ENCODE measurements around the gene TMEM178B. TPM values are rescaled to one million over a fixed set of nuclear protein-coding genes. Genes with fewer than 3 reads are reported as not detected.
"Not testable (repeated sequence)": the region's sequence is repeated elsewhere in the genome, so short reads cannot be mapped to it uniquely, and the experiment has no call there.

Gene TMEM178B
- polyA plus RNA-seq, 3 donors: 0.11 to 0.43 (median 0.18) TPM

DNA sequence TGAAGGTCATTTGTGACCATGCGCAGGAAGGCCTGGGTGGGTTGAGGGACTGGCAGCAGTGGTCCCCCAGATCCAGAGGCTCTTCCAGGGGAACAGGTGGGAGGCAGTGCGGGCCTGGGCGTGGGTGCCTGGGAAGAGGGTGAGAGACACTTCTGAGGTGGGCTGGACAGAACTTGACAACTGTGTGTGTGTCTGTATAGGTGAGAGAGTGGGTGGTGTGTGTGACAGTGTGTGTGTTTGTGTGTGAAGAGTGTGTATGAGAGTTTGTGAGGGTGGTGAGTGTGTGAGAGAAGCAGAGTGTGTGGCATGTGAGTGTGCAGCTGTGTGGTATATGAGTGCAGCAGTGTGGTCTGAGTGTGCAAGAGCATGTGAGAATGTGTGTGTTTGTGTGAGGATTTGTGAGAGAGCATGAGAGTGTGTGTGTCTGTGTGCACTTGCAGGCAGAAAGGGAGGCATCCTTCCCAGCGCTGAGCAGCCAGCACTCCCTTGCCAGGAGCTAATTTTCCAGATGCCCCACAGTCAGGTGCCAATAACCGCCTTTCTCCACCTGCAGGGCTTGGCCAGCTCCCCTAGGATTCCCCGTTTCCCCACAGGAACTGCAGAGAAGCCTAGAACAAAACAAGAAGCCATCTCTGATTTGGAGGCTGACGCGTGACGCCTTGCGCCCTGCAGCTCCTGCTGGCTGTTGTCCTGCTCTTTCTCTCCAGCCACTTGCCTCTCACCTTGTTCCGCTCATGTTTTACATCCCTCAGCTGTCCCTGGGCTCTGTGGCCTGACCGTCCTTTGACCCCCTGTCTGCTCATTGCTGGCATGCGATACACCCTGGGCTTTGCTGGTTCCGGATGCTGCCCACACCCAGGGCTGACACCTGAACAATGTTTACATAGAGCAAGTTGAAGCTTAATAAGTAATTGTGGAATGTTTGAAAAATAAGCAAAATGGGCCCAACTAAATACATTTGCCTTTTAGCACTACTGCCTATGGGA lies 88.0 kb downstream of the TMEM178B start:
- WGBS, 3 donors: 70 to 86% (median 83%) methylated on average over 14 of the region's 14 CpGs
- no peak overlapping the region for H3K27ac ChIP-seq (ENCODE audit: low read depth, low read length)

DNA sequence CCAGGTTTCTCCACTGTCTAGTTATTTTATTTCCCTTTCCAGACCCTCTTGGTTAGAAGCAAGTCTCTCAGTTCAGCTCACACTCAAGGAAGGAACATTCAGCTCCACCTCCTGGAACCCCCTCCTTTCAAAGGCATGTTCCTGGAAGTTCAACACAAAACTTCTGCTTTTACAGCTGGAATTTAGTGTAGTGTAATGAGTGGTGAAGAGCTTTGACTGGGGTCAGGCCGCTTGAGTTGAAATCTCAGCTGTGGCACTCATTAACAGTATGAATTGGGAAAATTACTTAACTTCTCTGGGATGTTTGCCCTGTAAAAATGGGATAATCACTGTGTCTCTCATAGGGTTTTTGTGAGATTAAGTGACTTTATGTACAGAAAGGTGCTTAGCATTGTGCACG lies 91.7 kb downstream of the TMEM178B start:
- no peak overlapping the region for H3K27ac ChIP-seq (ENCODE audit: low read depth, low read length)
- WGBS, 3 donors: 42 to 57% (median 45%) methylated on average over 2 of the region's 2 CpGs

DNA sequence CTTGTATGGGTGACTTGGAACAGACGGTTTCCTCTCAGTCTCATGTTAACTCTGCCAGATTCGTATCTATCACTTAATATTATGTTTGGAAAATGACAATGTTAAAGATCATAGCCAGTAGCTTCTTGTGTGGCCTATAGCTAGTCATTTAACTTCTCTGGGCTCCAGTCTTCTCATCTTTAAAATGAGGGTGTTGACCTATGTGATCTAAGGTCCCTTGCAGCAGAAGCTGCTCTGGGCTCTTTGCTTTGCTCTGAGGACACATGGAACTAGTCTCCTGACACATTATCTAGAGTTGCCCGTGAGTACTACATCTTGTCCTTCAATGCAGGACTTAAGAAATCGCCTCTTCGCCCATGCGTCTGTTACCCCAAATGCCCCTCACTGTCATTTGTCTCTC lies 93.1 kb downstream of the TMEM178B start:
- H3K27ac ChIP-seq (ENCODE audit: low read depth, low read length): no peak overlapping the region
- WGBS, 3 donors: 76 to 87% (median 84%) methylated on average over 6 of the region's 6 CpGs

GRCh38 chr7:141167381-141167964 lies 93.6 kb downstream of the TMEM178B start:
- 77 to 82% (median 80%) methylated on average over 11 of the region's 11 CpGs for WGBS, 3 donors
- H3K27ac ChIP-seq (ENCODE audit: low read depth, low read length): no peak overlapping the region

DNA sequence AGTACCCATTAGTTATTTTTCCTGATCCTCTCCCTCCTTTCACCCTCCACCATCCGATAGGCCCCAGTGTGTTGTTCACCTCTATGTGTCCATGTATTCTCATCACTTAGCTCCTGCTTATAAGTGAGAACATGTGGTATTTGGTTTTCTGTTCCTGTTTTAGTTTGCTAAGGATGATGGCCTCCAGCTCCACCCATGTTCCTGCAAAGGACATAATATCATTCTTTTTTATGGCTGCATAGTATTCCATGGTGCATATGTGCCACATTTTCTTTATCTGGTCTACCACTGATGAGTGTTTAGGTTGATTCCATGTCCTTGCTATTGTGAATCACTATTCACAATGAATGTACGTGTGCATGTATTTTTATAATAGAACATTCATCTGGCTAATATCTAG lies 95.3 kb downstream of the TMEM178B start:
- H3K27ac ChIP-seq (ENCODE audit: low read depth, low read length): not testable (repeated sequence)
- 86 to 95% (median 87%) methylated on average over 2 of the region's 2 CpGs for WGBS, 3 donors

GRCh38 chr7:141175728-141176127 lies 101.9 kb downstream of the TMEM178B start:
- 67 to 89% (median 73%) methylated on average over 1 of the region's 1 CpG for WGBS, 3 donors
- not testable (repeated sequence) for H3K27ac ChIP-seq (ENCODE audit: low read depth, low read length)

DNA sequence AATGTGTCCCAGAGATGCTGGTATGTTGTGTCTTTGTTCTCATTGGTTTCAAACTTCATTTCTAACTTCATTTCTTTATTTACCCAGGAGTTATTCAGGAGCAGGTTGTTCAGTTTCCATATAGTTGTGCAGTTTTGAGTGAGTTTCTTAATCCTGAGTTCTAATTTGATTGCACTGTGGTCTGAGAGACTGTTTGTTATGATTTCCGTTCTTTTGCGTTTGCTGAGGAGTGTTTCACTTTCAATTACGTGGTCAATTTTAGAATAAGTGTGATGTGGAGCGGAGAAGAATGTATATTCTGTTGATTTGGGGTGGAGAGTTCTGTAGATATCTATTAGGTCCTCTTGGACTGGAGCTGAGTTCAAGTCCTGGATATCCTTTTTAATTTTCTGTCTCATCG lies 103.3 kb downstream of the TMEM178B start:
- not testable (repeated sequence) for H3K27ac ChIP-seq (ENCODE audit: low read depth, low read length)
- WGBS, 3 donors: 83 to 89% (median 89%) methylated on average over 5 of the region's 5 CpGs

DNA sequence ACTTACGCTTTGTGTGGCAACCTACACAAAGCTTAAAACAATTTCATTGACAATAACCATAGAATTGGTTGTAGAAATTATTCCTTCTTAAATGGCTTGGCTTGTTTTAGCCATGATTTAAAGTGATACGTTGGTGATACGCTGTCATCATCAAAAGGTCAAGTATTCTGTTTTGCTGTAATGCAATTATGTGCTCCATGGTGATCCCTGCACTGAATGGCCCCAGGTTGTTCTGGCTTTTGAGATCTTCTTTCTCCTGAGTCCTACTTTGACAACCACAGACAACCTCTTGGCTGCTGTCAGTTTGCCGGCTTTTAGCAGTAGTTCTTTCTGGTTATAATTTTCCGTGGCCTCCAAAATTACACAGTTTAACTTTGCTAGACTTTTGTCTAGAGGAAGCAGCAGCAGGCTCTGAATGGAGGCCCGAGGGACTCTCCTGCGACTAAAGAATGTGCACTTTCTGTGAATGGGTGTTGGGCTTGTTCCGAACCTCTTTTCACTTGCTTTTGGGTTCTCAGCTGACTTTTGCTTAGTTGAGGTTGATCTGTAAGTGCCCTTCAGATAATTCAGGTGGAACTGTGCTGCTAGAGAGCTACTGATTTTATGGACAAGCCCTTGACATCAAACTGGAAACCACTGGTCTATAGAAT lies 104.7 kb downstream of the TMEM178B start:
- 88 to 91% (median 89%) methylated on average over 8 of the region's 8 CpGs for whole genome bisulfite sequencing, 3 donors
- no peak overlapping the region for H3K27ac ChIP-seq (ENCODE audit: low read depth, low read length)

DNA sequence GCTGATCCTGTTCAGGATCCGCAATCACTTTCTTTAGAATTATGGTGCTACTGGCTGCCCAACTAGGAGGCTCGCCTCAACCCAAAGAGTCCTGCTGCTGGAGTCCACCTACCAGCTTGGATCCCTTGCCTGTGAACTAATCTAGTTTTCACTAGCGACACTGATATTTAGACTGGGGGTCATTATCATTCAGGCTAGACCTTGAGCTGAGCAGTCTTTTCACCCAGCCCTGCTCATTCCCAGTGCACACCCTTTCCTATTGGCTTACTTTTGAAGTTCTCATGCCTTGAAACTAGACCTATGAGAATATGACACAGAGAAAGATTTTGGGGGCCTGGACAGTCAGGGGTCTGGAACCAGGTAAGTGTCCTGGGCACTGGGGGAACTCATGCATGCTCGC lies 107.9 kb downstream of the TMEM178B start:
- 91 to 95% (median 95%) methylated on average over 4 of the region's 4 CpGs for WGBS, 3 donors
- H3K27ac ChIP-seq (ENCODE audit: low read depth, low read length): no peak overlapping the region

- 69 to 76% (median 74%) methylated on average over 10 of the region's 10 CpGs for WGBS, 3 donors
Measured at GRCh38 chr7:141184532-141185190, 110.8 kb downstream of the TMEM178B start.

DNA sequence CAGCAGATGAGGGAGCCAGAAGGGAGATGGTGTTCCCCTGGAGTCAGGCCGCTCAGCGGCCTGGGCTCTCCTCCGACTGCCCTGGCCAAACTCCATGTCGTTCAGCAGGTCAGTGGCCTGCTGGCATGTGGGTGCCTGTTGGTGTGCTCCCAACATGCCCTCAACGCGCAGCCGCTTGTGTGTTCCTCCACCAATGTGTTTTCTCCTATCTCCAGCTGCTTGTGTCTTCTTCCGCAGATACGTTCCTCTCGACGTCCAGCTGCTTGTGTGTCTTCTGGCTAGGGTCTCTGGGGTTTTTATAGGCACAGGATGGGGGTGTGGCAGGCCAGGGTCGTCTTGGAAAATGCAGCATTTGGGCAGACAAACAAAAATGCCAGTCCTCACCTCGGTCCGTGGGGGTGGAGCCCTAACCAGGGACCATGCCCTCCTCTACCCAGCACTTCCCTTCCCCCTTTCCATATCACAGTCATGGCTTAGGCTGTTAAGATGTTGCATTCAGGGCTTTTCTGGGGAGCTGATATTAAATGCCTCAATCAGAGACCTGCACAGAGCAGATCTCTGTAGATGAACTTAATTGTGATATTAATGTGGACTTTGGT lies 111.6 kb downstream of the TMEM178B start:
- 83 to 85% (median 84%) methylated on average over 14 of the region's 14 CpGs for WGBS, 3 donors
- no peak overlapping the region for H3K27ac ChIP-seq (ENCODE audit: low read depth, low read length)

More at GRCh38 chr7:141184532-141185190, 110.8 kb downstream of the TMEM178B start:
- no peak overlapping the region for H3K27ac ChIP-seq (ENCODE audit: low read depth, low read length)

DNA sequence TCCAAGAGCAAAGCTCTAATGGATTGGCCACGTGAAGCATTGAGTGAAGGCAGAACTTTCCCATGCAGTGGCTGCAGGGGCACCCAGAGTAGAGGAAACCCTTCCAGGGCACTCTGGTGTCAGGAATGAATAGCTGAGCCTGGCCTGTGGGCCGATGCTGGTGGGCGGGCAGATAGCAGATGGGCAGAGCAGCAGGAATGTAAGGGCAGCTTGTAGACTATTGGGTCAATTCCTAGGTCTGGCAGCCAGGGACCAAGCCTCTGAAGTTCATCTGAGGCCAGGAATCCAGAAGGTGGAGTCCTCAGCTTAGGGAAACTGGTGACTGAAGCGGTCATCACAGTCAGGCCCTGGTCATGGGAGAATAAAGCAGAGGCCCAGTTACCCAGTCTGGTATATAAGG lies 115.4 kb downstream of the TMEM178B start:
- no peak overlapping the region for H3K27ac ChIP-seq (ENCODE audit: low read depth, low read length)
- WGBS, 3 donors: 79 to 83% (median 82%) methylated on average over 4 of the region's 4 CpGs

DNA sequence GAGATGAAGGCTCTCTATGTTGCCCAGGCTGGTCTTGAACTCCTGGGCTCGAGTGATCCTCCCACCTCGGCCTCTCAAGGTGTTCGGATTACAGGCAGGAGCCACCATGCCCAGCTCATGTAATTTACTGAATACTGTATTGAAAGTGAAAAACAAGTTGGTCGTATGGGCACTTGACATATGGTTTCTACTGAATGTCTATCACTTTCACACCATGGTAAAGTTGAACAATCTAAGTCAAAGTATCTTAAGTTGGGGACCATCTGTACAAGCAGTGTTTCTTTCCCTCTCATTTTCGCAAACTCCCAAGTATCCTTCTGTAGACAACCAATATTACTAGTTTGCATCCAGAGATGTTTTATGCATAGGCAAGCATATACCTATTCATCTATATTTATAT lies 116.6 kb downstream of the TMEM178B start:
- H3K27ac ChIP-seq (ENCODE audit: low read depth, low read length): no peak overlapping the region
- 58 to 76% (median 69%) methylated on average over 5 of the region's 5 CpGs for WGBS, 3 donors

- H3K27ac ChIP-seq (ENCODE audit: low read depth, low read length): no peak overlapping the region
- WGBS, 3 donors: 68 to 82% (median 74%) methylated on average over 3 of the region's 3 CpGs
Measured at GRCh38 chr7:141191277-141191676, 117.4 kb downstream of the TMEM178B start.

- WGBS, 3 donors: 60 to 76% (median 72%) methylated on average over 4 of the region's 4 CpGs
- no peak overlapping the region for H3K27ac ChIP-seq (ENCODE audit: low read depth, low read length)
Measured at GRCh38 chr7:141193066-141193465, 119.2 kb downstream of the TMEM178B start.

GRCh38 chr7:141195722-141196121 lies 121.9 kb downstream of the TMEM178B start:
- 61 to 66% (median 66%) methylated on average over 4 of the region's 4 CpGs for WGBS, 3 donors
- not testable (repeated sequence) for H3K27ac ChIP-seq (ENCODE audit: low read depth, low read length)

DNA sequence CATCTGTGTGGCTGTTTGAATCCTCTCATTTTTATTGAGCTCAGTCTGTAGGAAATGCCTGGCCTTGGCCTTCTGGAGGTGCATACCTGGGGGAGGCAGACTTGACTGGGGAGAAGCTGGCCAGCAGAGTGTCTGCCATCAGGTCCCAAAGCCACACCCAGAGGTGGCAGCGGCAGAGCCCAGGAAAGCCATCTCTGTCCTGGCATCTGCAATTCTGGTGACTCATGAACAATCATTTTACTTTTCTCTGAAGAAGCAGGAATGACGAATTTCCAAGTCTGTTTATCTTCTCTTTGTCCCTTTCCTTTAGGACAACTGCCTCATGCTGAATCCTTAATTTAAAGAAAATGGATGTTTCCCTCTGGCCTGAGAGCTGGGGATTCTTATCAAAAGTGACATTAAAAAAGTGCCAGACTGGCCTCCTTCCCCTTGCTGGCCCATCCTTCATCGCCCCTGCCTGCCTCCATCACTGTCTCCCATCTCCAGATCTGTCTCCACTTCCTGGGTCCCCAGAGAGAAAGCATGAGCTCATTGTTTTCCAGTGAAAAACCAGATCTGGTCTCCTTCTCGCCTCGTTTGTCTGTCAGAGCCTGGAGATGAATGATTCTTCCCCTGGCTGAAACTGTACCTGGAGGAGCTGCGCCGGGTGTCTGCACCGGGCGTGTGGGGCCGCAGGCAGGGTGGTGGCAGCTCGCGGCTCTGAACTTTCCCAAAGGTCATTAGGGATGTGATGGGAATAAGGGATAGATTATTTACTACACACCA lies 124.5 kb downstream of the TMEM178B start:
- WGBS, 3 donors: 34 to 51% (median 49%) methylated on average over 12 of the region's 12 CpGs
- no peak overlapping the region for H3K27ac ChIP-seq (ENCODE audit: low read depth, low read length)

Data from adipose tissue (tissue), 3 donors.